Nephron progenitor cell (in vitro differentiated cells): Measurements from ENCODE around the gene CRY1.

ENCODE experiments used
- DNase-seq: peaks from one replicate; pipeline ENCODE4 v3.0.0; 2021
- H3K27ac Mint-ChIP-seq: 2 replicates; pipeline ENCODE4 v1.8.0; 2021; ENCODE audit warnings: mild to moderate bottlenecking, moderate library complexity, mixed read lengths
- H3K27me3 Mint-ChIP-seq: 2 replicates; pipeline ENCODE4 v1.8.0; 2021; ENCODE audit warnings: mild to moderate bottlenecking, low read depth, mixed read lengths; ENCODE audit not compliant: poor library complexity
- H3K36me3 Mint-ChIP-seq: 2 replicates; pipeline ENCODE4 v1.8.0; 2021; ENCODE audit warnings: low read depth, mixed read lengths
- H3K4me1 Mint-ChIP-seq: 2 replicates; pipeline ENCODE4 v1.8.0; 2021; ENCODE audit warnings: mixed read lengths
- H3K4me3 Mint-ChIP-seq: 2 replicates; pipeline ENCODE4 v1.8.0; 2021; ENCODE audit warnings: mild to moderate bottlenecking, moderate library complexity, mixed read lengths
- H3K9me3 Mint-ChIP-seq: 2 replicates; pipeline ENCODE4 v1.8.0; 2021; ENCODE audit warnings: mild to moderate bottlenecking, moderate library complexity, mixed read lengths
- CTCF ChIP-seq: fragments of 200-600 bp; sonication (generic); IDR thresholded peaks from 2 replicates; pipeline ENCODE4 v1.5.0; 2021; ENCODE audit warnings: antibody characterized with exemption

Gene CRY1

DNA sequence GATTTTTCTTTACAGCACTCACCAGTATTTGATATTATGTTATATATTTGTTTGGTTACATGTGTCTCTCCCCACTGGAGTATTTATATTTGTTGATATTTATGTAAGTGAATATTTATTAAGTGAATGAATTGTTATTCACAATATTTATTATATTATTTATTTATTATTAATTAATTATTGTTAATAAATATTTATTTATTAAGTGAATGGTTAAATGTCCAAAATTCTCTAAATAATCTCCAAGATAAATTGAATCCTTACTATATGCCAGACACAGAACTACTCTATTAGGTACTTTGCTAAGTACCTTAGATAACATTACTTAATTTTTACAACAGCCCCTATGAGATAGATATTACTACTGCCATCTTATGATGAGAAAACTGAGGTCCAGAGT, 10.2 kb upstream of the CRY1 start:
- no peaks in the 10 kb centered on the region for H3K9me3 Mint-ChIP-seq
- H3K27me3 Mint-ChIP-seq, result peaks cover 26% of the 10 kb centered on the region
- no peaks in the 10 kb centered on the region for H3K4me1 Mint-ChIP-seq
- no peaks in the 10 kb centered on the region for H3K36me3 Mint-ChIP-seq
- H3K4me3 Mint-ChIP-seq, result no peak overlapping the region
- H3K27ac Mint-ChIP-seq, result no peak overlapping the region
- no peak for DNase-seq
- TF ChIP-seq CTCF, result no peak

DNA sequence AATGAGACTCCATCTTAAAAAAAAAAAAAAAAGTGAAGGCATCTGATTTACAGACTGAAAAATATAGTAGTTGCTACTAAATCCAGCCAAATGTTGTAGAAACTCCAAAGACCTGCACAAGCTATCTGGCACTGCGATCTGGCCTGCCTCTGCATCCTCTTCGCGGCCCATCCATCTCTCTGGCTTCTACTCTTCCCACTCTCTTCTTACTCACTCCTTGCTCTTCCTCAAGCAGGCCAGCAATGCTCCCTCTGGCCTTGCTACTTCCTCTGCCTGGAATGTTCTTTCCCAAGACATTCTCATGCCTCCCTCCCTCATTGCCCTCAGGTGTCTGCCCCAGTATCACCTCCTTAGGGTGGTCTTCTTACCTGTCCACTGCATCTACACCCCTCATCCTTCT, 9.7 kb upstream of the CRY1 start:
- Mint-ChIP-seq H3K27ac (no peak overlapping the region), H3K27me3 (peaks cover 30% of the 10 kb centered on the region), H3K36me3 (no peaks in the 10 kb centered on the region), H3K4me1 (no peaks in the 10 kb centered on the region), H3K4me3 (no peak overlapping the region), H3K9me3 (no peaks in the 10 kb centered on the region)
- no peak for TF ChIP-seq CTCF
- no peak for DNase-seq

DNA sequence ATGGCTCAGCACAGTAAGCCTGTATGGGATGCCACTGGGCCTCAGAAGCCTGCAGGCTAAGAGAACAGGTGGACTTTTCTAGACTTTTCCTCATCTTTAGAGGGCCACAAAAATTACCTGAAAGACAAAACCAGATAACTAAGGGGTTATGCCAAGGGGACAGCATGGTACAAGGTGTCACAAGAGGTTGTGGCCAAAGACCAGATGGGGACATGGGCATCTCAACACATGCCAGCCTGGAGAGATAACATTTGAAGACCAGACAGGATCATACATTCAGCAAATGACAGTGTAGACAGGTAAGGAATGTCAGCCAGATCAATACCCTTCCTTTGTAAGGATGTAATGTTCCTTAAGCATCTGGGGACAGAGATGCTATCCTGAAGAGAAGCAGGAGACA, 8.9 kb upstream of the CRY1 start:
- no peak overlapping the region for H3K27ac Mint-ChIP-seq
- H3K4me1 Mint-ChIP-seq, result no peaks in the 10 kb centered on the region
- no peak for DNase-seq
- no peaks in the 10 kb centered on the region for H3K36me3 Mint-ChIP-seq
- H3K27me3 Mint-ChIP-seq, result peaks cover 30% of the 10 kb centered on the region
- H3K9me3 Mint-ChIP-seq, result peaks cover 5% of the 10 kb centered on the region
- TF ChIP-seq CTCF, result no peak
- no peak overlapping the region for H3K4me3 Mint-ChIP-seq

DNA sequence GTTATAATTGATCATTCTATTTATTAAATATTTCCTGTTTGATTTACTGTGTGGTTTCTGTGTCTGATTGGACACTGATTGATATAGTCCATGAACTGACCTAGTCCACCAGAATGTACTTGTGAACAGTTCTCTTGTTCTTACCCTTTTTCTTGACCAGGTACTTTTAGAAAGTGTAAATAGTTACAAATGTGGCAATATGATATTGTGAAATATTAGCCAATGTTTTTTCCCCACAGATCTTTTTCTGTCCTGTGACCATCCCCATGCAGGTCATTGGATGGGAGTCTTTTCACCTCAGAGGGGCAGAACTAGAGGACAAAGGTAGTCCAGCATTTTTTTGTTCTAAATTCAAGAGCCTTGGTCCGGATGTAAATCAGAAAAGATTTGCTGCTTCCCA, 8.3 kb upstream of the CRY1 start:
- no peak overlapping the region for H3K4me3 Mint-ChIP-seq
- TF ChIP-seq CTCF, result no peak
- H3K36me3 Mint-ChIP-seq, result no peaks in the 10 kb centered on the region
- H3K9me3 Mint-ChIP-seq, result peaks cover 8% of the 10 kb centered on the region
- no peaks in the 10 kb centered on the region for H3K4me1 Mint-ChIP-seq
- no peak for DNase-seq
- peaks cover 30% of the 10 kb centered on the region for H3K27me3 Mint-ChIP-seq
- no peak overlapping the region for H3K27ac Mint-ChIP-seq

DNA sequence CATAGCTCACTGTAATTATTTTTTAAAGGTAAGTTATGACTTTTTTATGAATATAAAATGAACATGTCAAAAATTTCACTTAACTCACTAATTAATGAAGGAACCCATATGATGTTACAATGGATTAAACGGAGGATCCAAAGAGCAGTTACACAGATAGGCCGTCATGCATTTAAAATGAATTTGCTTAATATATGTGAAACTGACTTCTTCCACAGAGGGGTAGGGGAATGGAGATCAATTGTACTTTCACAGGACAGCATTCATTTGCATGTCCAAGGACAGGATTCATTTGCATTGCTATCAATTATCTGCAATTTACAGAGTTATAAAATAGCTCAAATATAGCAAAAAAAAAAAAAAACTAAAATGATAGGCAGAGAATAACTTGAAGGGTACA, 6.6 kb upstream of the CRY1 start:
- Mint-ChIP-seq H3K27ac (no peak overlapping the region), H3K4me3 (no peak overlapping the region), H3K4me1 (no peaks in the 10 kb centered on the region), H3K9me3 (peaks cover 20% of the 10 kb centered on the region), H3K36me3 (peaks cover 7% of the 10 kb centered on the region), H3K27me3 (peaks cover 23% of the 10 kb centered on the region)
- no peak for TF ChIP-seq CTCF
- DNase-seq, result no peak

- Mint-ChIP-seq H3K27me3 (peaks cover 16% of the 10 kb centered on the region), H3K27ac (no peak overlapping the region), H3K4me3 (no peak overlapping the region), H3K4me1 (peaks cover 12% of the 10 kb centered on the region), H3K36me3 (peaks cover 7% of the 10 kb centered on the region), H3K9me3 (peaks cover 20% of the 10 kb centered on the region)
- DNase-seq, result no peak
- no peak for TF ChIP-seq CTCF
Measured at GRCh38 chr12:107096571-107096970, 3.2 kb upstream of the CRY1 start.
